ENCODE data around the gene TOR2A. TPM values are rescaled to one million over a fixed set of nuclear protein-coding genes. Genes with fewer than 3 reads are reported as not detected.
A peak's percentile ranks its signal among the peaks of the same experiment; 100 is the strongest.

Gene TOR2A
- total RNA-seq, 5 donors from 2014 or later (not counting 1 experiment from before 2014, with no cell fraction given), result 7.7 to 18.4 (median 15.5) TPM

GRCh38 chr9:127726871-127727270, 8.2 kb downstream of the TOR2A start:
- Histone ChIP-seq H3K36me3 (ENCODE audit: control insufficient read depth in 2 of 2, extremely low read depth in 1 of 2, insufficient read depth in 1 of 2, low read length in 1 of 2) (peaks cover 4 to 10% of the 10 kb centered on the region in 2 donors), H3K4me1 (ENCODE audit: control insufficient read depth in 1 of 2, extremely low read depth in 1 of 2, insufficient read depth in 2 of 2, low read length in 2 of 2) (peaks cover 0 to 13% of the 10 kb centered on the region in 2 experiments), H3K27me3 (replicated peaks in 1 of 2; ENCODE audit: control insufficient read depth in 2 of 2, extremely low read depth in 1 of 2, insufficient read depth in 2 of 2, low read length in 1 of 2) (peaks cover 0 to 5% of the 10 kb centered on the region in 2 experiments), H3K4me3 (ENCODE audit: control insufficient read depth in 1 of 2, extremely low read depth in 1 of 2, low read length in 1 of 2) (no peak overlapping the region), H3K9me3 (no peaks in the 10 kb centered on the region), H3K27ac (ENCODE audit: low read length) (no peak overlapping the region)
- Mint-ChIP-seq H3K4me1 (peaks cover 0 to 6% (median 0%) of the 10 kb centered on the region in 3 donors), H3K36me3 (peaks cover under 1% of the 10 kb centered on the region), H3K4me3 (no peak overlapping the region), H3K27ac (no peak overlapping the region), H3K27me3 (no peaks in the 10 kb centered on the region), H3K9me3 (no peaks in the 10 kb centered on the region)
- CTCF ChIA-PET, result no interaction called here
- WGBS (ENCODE audit: insufficient coverage), result 84% methylated on average over 8 of the region's 8 CpGs
- DNase-seq (no peak), ATAC-seq (replicated peaks in 1 of 4) (no peak)
- POLR2A ChIA-PET, result no interaction called here

GRCh38 chr9:127724012-127724411, 11.1 kb downstream of the TOR2A start:
- no peak for DNase-seq
- ChIA-PET CTCF (no interaction called here), POLR2A (no interaction called here)
- Mint-ChIP-seq H3K27ac (no peak overlapping the region), H3K4me3 (no peak overlapping the region), H3K9me3 (no peaks in the 10 kb centered on the region), H3K36me3 (no peaks in the 10 kb centered on the region), H3K27me3 (no peaks in the 10 kb centered on the region), H3K4me1 (peaks cover 14 to 31% (median 28%) of the 10 kb centered on the region in 3 donors)
- ATAC-seq (replicated peaks in 1 of 4), result no peak
- Histone ChIP-seq H3K4me1 (ENCODE audit: control insufficient read depth in 1 of 2, extremely low read depth in 1 of 2, insufficient read depth in 2 of 2, low read length in 2 of 2) (peaks cover 2 to 41% of the 10 kb centered on the region in 2 experiments), H3K27ac (ENCODE audit: low read length) (no peak overlapping the region), H3K27me3 (replicated peaks in 1 of 2; ENCODE audit: control insufficient read depth in 2 of 2, extremely low read depth in 1 of 2, insufficient read depth in 2 of 2, low read length in 1 of 2) (peaks cover 0 to 5% of the 10 kb centered on the region in 2 experiments), H3K36me3 (ENCODE audit: control insufficient read depth in 2 of 2, extremely low read depth in 1 of 2, insufficient read depth in 1 of 2, low read length in 1 of 2) (peaks cover 0 to 3% of the 10 kb centered on the region in 2 donors), H3K4me3 (ENCODE audit: control insufficient read depth in 1 of 2, extremely low read depth in 1 of 2, low read length in 1 of 2) (no peak overlapping the region), H3K9me3 (no peaks in the 10 kb centered on the region)
- 92% methylated on average over 23 of the region's 23 CpGs for WGBS (ENCODE audit: insufficient coverage)

DNA sequence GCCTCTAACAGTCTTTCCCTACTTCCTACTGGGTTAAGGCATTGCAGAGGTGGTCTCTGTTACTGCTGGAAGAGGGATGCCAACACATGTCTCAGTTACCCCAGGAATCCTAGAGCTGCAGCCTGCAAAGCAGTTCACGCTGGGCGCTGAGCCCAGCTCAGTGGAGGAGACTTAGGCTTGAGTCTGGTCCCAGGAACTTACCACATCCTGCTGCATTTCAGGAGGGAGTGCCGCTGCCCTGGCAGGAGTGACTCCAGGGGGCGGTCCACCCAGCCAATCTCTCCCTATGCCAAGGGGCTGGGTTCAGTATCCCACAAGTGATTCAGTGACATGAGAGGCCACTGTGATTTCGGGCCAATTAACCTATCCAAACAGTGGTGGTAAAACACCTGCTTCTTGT, 11.7 kb downstream of the TOR2A start:
- H3K4me3 ChIP-seq (ENCODE audit: control insufficient read depth in 1 of 2, extremely low read depth in 1 of 2, low read length in 1 of 2), result no peak overlapping the region
- no peak for ATAC-seq (replicated peaks in 1 of 4)
- peaks cover 0 to 5% of the 10 kb centered on the region in 2 experiments for H3K27me3 ChIP-seq (replicated peaks in 1 of 2; ENCODE audit: control insufficient read depth in 2 of 2, extremely low read depth in 1 of 2, insufficient read depth in 2 of 2, low read length in 1 of 2)
- no peaks in the 10 kb centered on the region for H3K9me3 ChIP-seq
- Mint-ChIP-seq H3K27me3 (no peaks in the 10 kb centered on the region), H3K36me3 (no peaks in the 10 kb centered on the region), H3K27ac (peak overlapping the region; percentile 43 to 52), H3K4me3 (no peak overlapping the region), H3K4me1 (peaks cover 14 to 31% (median 28%) of the 10 kb centered on the region in 3 donors), H3K9me3 (no peaks in the 10 kb centered on the region)
- H3K36me3 ChIP-seq (ENCODE audit: control insufficient read depth in 2 of 2, extremely low read depth in 1 of 2, insufficient read depth in 1 of 2, low read length in 1 of 2), result peaks cover 0 to 3% of the 10 kb centered on the region in 2 donors
- no peak overlapping the region for H3K27ac ChIP-seq (ENCODE audit: low read length)
- POLR2A ChIA-PET, result no interaction called here
- no peak for DNase-seq
- CTCF ChIA-PET, result no interaction called here
- WGBS (ENCODE audit: insufficient coverage), result 94% methylated on average over 5 of the region's 5 CpGs
- H3K4me1 ChIP-seq (ENCODE audit: control insufficient read depth in 1 of 2, extremely low read depth in 1 of 2, insufficient read depth in 2 of 2, low read length in 2 of 2), result peaks cover 2 to 46% of the 10 kb centered on the region in 2 experiments

DNA sequence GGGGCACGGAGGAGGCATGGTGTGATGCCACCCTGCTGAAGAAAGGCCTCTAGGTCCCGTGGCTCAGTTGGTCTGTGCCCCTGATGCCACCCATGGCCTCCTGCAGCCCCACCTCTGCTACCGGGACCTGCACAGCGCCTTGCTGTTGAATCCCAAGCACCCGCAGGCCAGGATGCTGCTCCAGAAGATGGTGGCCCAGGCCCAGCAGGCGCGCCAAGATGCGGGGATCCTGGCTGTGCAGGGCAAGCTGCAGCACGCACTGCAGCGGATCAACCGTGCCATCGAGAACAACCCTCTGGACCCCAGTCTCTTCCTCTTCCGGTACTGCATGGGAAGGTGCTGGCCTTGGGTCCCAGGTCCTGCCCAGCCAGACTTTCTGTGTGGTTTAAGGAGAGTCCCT, 12.1 kb downstream of the TOR2A start:
- Mint-ChIP-seq H3K36me3 (no peaks in the 10 kb centered on the region), H3K27ac (peak overlapping the region in 1 of 2 donors; percentile 43), H3K4me3 (no peak overlapping the region), H3K27me3 (no peaks in the 10 kb centered on the region), H3K9me3 (no peaks in the 10 kb centered on the region), H3K4me1 (peaks cover 14 to 31% (median 28%) of the 10 kb centered on the region in 3 donors)
- ChIA-PET POLR2A (no interaction called here), CTCF (no interaction called here)
- ATAC-seq (replicated peaks in 1 of 4) (no peak), DNase-seq (no peak)
- Histone ChIP-seq H3K9me3 (no peaks in the 10 kb centered on the region), H3K4me3 (ENCODE audit: control insufficient read depth in 1 of 2, extremely low read depth in 1 of 2, low read length in 1 of 2) (no peak overlapping the region), H3K27me3 (replicated peaks in 1 of 2; ENCODE audit: control insufficient read depth in 2 of 2, extremely low read depth in 1 of 2, insufficient read depth in 2 of 2, low read length in 1 of 2) (peaks cover 0 to 5% of the 10 kb centered on the region in 2 experiments), H3K36me3 (ENCODE audit: control insufficient read depth in 2 of 2, extremely low read depth in 1 of 2, insufficient read depth in 1 of 2, low read length in 1 of 2) (peaks cover 0 to 3% of the 10 kb centered on the region in 2 donors), H3K4me1 (ENCODE audit: control insufficient read depth in 1 of 2, extremely low read depth in 1 of 2, insufficient read depth in 2 of 2, low read length in 2 of 2) (peaks cover 2 to 51% of the 10 kb centered on the region in 2 experiments), H3K27ac (ENCODE audit: low read length) (no peak overlapping the region)
- 89% methylated on average over 13 of the region's 13 CpGs for WGBS (ENCODE audit: insufficient coverage)

GRCh38 chr9:127722055-127722745, 12.9 kb downstream of the TOR2A start:
- peaks cover 14 to 31% (median 28%) of the 10 kb centered on the region in 3 donors for H3K4me1 Mint-ChIP-seq

DNA sequence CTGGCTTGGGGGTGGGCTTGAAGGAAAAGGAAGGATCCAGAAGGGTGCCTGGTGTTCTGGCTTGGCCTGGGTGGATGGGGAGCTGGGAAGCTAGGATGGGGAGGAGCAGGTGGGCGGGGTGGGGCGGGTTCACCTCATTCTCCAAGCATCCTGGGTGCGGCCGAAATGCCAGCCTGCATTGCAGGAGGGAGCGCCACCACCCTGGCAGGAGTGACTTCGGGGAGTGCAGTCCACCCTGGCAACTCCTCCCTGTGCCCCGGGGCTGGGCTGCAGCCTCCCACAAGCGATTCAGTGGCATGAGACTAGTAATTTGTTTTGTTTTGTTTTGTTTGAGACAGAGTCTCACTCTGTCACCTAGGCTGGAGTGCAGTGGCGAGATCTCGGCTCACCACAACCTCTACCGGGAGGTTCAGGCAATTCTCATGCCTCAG, 13.7 kb downstream of the TOR2A start:
- H3K27ac Mint-ChIP-seq, result peak overlapping the region; percentile 74 to 84
- POLR2A ChIA-PET, result interaction anchor here in 1 of 2 donors (0.6 kb wide), 1 partner anchor 1025 kb away, joined by 3 read pairs; no protein-coding TSS in a partner anchor
- H3K4me1 Mint-ChIP-seq, result peaks cover 14 to 31% (median 28%) of the 10 kb centered on the region in 3 donors
- 59% methylated on average over 9 of the region's 11 CpGs for WGBS (ENCODE audit: insufficient coverage)
- H3K4me1 ChIP-seq (ENCODE audit: control insufficient read depth in 1 of 2, extremely low read depth in 1 of 2, insufficient read depth in 2 of 2, low read length in 2 of 2), result peaks cover 2 to 67% of the 10 kb centered on the region in 2 experiments
- H3K27me3 ChIP-seq (replicated peaks in 1 of 2; ENCODE audit: control insufficient read depth in 2 of 2, extremely low read depth in 1 of 2, insufficient read depth in 2 of 2, low read length in 1 of 2), result peaks cover 0 to 5% of the 10 kb centered on the region in 2 experiments
- peak in 2 of 4 experiments; percentile 20 to 30 for ATAC-seq (replicated peaks in 1 of 4)
- no peaks in the 10 kb centered on the region for H3K9me3 ChIP-seq
- H3K4me3 Mint-ChIP-seq, result peak overlapping the region in 2 of 3 donors; percentile 47 to 68
- H3K9me3 Mint-ChIP-seq, result no peaks in the 10 kb centered on the region
- H3K27me3 Mint-ChIP-seq, result no peaks in the 10 kb centered on the region
- H3K36me3 Mint-ChIP-seq, result no peaks in the 10 kb centered on the region
- no peaks in the 10 kb centered on the region for H3K36me3 ChIP-seq (ENCODE audit: control insufficient read depth in 2 of 2, extremely low read depth in 1 of 2, insufficient read depth in 1 of 2, low read length in 1 of 2)
- H3K4me3 ChIP-seq (ENCODE audit: control insufficient read depth in 1 of 2, extremely low read depth in 1 of 2, low read length in 1 of 2), result peak overlapping the region in 1 of 2 donors; percentile 37
- CTCF ChIA-PET, result interaction anchor here in 1 of 2 donors (0.5 kb wide), 1 partner anchor 54 kb away, joined by 8 read pairs; no protein-coding TSS in a partner anchor
- peak overlapping the region; percentile 58 for H3K27ac ChIP-seq (ENCODE audit: low read length)
- peak in 3 of 35 experiments; percentile 19 to 30 (median 21) for DNase-seq

More at GRCh38 chr9:127722055-127722745, 12.9 kb downstream of the TOR2A start:
- no peak overlapping the region for H3K4me3 Mint-ChIP-seq
- ChIA-PET POLR2A (no interaction called here), CTCF (interaction anchor here in 1 of 2 donors (0.5 kb wide), 1 partner anchor 54 kb away, joined by 8 read pairs; no protein-coding TSS in a partner anchor)
- Histone ChIP-seq H3K36me3 (ENCODE audit: control insufficient read depth in 2 of 2, extremely low read depth in 1 of 2, insufficient read depth in 1 of 2, low read length in 1 of 2) (peaks cover 0 to 3% of the 10 kb centered on the region in 2 donors), H3K27me3 (replicated peaks in 1 of 2; ENCODE audit: control insufficient read depth in 2 of 2, extremely low read depth in 1 of 2, insufficient read depth in 2 of 2, low read length in 1 of 2) (peaks cover 0 to 5% of the 10 kb centered on the region in 2 experiments), H3K9me3 (no peaks in the 10 kb centered on the region), H3K4me3 (ENCODE audit: control insufficient read depth in 1 of 2, extremely low read depth in 1 of 2, low read length in 1 of 2) (no peak overlapping the region), H3K4me1 (ENCODE audit: control insufficient read depth in 1 of 2, extremely low read depth in 1 of 2, insufficient read depth in 2 of 2, low read length in 2 of 2) (peaks cover 2 to 59% of the 10 kb centered on the region in 2 experiments), H3K27ac (ENCODE audit: low read length) (no peak overlapping the region)
- 89% methylated on average over 9 of the region's 12 CpGs for WGBS (ENCODE audit: insufficient coverage)
- no peaks in the 10 kb centered on the region for H3K9me3 Mint-ChIP-seq
- H3K27ac Mint-ChIP-seq, result peak overlapping the region; percentile 58 to 84
- H3K27me3 Mint-ChIP-seq, result no peaks in the 10 kb centered on the region
- no peaks in the 10 kb centered on the region for H3K36me3 Mint-ChIP-seq
- no peak for DNase-seq
- no peak for ATAC-seq (replicated peaks in 1 of 4)
